NCI-H1105 treated with DMSO at 0.1 percent for 48 hours (cell line): Measurements from ENCODE around the gene SETDB1.

Source experiments
- DNase-seq: peaks from one replicate; lab custom pipeline; 2025; lab: John Stamatoyannopoulos, UW

The SETDB1 gene

GRCh38 chr1:150931773-150932172 is 5.6 kb downstream of the SETDB1 start:
- DNase-seq, result no peak

- no peak for DNase-seq
These were observed 18.7 kb downstream of the SETDB1 start for GRCh38 chr1:150944856-150945255.

- DNase-seq, result no peak
These were observed 28.5 kb downstream of the SETDB1 start for GRCh38 chr1:150954708-150955107.

- no peak for DNase-seq
These were observed 29.1 kb downstream of the SETDB1 start for GRCh38 chr1:150955280-150955679.

GRCh38 chr1:150957666-150958065 is 31.5 kb downstream of the SETDB1 start:
- no peak for DNase-seq

GRCh38 chr1:150960646-150961045 is 34.5 kb downstream of the SETDB1 start:
- no peak for DNase-seq

- DNase-seq, result no peak
These were observed 35.6 kb downstream of the SETDB1 start for GRCh38 chr1:150961756-150962155.

- no peak for DNase-seq
These were observed 37.4 kb downstream of the SETDB1 start for GRCh38 chr1:150963321-150964163.

- DNase-seq, result no peak
These were observed 38.0 kb downstream of the SETDB1 start for GRCh38 chr1:150964164-150964489.

GRCh38 chr1:150965605-150966004 is 39.4 kb downstream of the SETDB1 start:
- no peak for DNase-seq

- DNase-seq, result no peak
These were observed 39.8 kb downstream of the SETDB1 start for GRCh38 chr1:150966011-150966410.

GRCh38 chr1:150967936-150968335 is 41.8 kb downstream of the SETDB1 start:
- no peak for DNase-seq

GRCh38 chr1:150968491-150968890 is 42.3 kb downstream of the SETDB1 start:
- DNase-seq, result no peak

GRCh38 chr1:150969626-150970025 is 43.5 kb downstream of the SETDB1 start:
- DNase-seq, result no peak

GRCh38 chr1:150970808-150971582 is 44.8 kb downstream of the SETDB1 start:
- DNase-seq, result no peak

- DNase-seq, result no peak
These were observed 45.6 kb downstream of the SETDB1 start for GRCh38 chr1:150971583-150972416.

GRCh38 chr1:150972417-150972940 is 46.3 kb downstream of the SETDB1 start:
- DNase-seq, result no peak

GRCh38 chr1:150973258-150973835 is 47.2 kb downstream of the SETDB1 start:
- DNase-seq, result no peak

- peak; percentile 47 for DNase-seq
These were observed 47.8 kb downstream of the SETDB1 start for GRCh38 chr1:150973836-150974579.

GRCh38 chr1:150974580-150975478 is 48.7 kb downstream of the SETDB1 start, which contains the start of gene CERS2:
CERS2 (minus strand) TSS chr1:150974835; CDS start chr1:150969090, 5,745 bp downstream.
- peak; percentile 59 for DNase-seq
